ENCODE measurements around the gene CHD5. TPM values are rescaled to one million over a fixed set of nuclear protein-coding genes. Genes with fewer than 3 reads are reported as not detected.

CHD5 gene
- total and polyA plus RNA-seq, 12 donors: 0.01 to 0.78 (median 0.17) TPM

DNA sequence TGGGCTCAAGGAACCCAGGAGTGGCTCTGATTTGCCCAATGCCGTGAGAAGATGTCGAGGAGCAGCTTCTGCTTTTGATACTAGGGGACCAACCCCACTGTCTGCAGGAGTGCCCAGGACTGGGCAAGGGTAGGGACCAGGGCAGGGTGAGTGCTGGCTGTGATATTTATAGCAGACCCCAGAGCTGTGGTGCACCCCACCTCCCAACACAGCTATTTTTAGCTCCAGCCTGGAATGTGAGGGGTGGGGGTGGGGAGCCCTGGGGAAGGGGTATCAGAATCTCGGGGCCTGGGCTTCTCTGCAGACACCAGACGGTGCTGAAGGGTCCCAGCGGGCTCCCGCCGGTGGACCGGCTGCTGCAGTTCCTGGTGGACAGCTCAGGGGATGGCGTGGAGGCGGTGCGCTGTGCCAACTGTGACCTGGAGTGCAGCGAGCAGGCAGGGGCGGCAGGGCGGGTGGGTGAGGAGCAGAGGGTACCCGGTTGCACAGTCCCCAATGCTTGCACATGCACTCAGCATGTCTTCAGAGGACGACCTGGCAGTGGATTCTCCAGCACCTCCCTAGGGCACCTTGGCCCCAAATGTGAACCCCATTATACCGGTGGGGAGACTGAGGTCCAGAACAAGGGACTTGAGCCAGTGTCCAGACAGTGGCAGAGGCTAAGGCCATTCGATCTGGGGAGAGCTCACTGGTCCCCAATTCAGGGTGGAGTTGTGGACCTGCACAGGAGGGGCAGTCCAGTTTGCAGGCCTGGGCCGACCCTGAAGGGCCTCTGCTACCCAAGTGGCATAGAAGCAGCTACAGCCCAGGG lies 27.2 kb upstream of the CHD5 start:
- 43 to 60% methylated on average over 19 of the region's 19 CpGs for WGBS, 2 donors
- peaks cover 0 to 31% (median 3%) of the 10 kb centered on the region in 9 donors for H3K36me3 ChIP-seq
- intact Hi-C loops (cut with DNase I): loop anchor here in 5 of 10 donors (5.0 to 10.0 kb wide), 3 partner anchors 35 to 215 kb away; partner anchors contain the start of genes HES3 (in 3 of the 5) and NPHP4 (in 1 of the 5)
- peaks cover 20 to 76% (median 48%) of the 10 kb centered on the region in 9 donors for H3K4me1 ChIP-seq
- TF ChIP-seq CTCF (IDR thresholded peaks at IDR 0.05): no peak
- peak; percentile 32 to 42 for DNase-seq
- H3K4me3 ChIP-seq: peak overlapping the region; percentile 60 to 76 (median 68)
- no peaks in the 10 kb centered on the region for H3K9me3 ChIP-seq
- peaks cover 0 to 44% (median 0%) of the 10 kb centered on the region in 7 donors for H3K27me3 ChIP-seq
- peak overlapping the region in 9 of 10 donors; percentile 90 to 99 (median 95) for H3K27ac ChIP-seq
- ATAC-seq: peak; percentile 5 to 55 (median 31)

GRCh38 chr1:6206520-6206855 lies 26.4 kb upstream of the CHD5 start:
- ATAC-seq: peak in 1 of 8 donors; percentile 5
- peak in 1 of 2 donors; percentile 26 for DNase-seq
- WGBS, 2 donors: 14 to 30% methylated on average over 23 to 25 of the region's 25 CpGs
- TF ChIP-seq CTCF (IDR thresholded peaks at IDR 0.05): no peak
- H3K36me3 ChIP-seq: peaks cover 0 to 23% (median 0%) of the 10 kb centered on the region in 9 donors
- H3K4me1 ChIP-seq: peaks cover 20 to 68% (median 48%) of the 10 kb centered on the region in 9 donors
- peak overlapping the region; percentile 60 to 76 (median 68) for H3K4me3 ChIP-seq
- peaks cover 0 to 44% (median 0%) of the 10 kb centered on the region in 7 donors for H3K27me3 ChIP-seq
- intact Hi-C loops (cut with DNase I): loop anchor here in 5 of 10 donors (5.0 to 10.0 kb wide), 3 partner anchors 36 to 214 kb away; partner anchors contain the start of genes HES3 (in 3 of the 5) and NPHP4 (in 1 of the 5)
- peak overlapping the region; percentile 89 to 99 (median 95) for H3K27ac ChIP-seq
- no peaks in the 10 kb centered on the region for H3K9me3 ChIP-seq

DNA sequence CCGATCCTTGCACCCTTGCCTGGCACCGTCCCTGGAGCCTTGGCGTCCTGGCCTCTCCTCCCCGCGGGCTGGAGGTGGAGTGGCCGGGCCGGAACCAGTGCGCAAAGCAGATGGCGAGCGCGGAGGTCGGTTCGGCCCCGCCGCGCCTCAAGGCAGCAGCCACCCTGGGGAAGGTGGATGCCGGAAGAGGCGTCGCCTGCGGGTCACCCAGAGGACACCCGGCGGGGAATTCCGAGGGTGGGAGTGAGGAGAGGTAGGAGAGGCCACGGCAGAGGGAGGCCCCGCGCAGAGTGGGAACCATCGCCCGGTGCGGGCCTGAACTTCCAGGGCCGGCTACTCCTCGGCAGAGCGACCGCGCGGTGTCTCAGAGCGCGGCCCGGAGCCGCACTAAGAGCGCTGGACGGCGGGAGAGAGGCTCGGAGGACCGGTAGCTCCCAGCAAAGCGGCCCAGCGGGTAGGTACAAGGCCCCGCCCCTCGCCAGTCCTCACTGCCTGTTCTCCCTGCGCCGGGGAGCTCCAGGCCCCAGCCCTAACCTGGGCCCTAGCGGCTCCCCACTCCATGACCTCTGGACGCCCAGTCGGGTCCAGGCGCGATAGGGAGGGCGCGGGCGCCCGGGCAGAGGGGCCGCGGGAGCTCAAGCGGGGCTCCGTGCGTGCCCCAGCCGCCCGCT lies 25.9 kb upstream of the CHD5 start, which contains the start of gene RNF207:
TSS of gene RNF207 (plus strand) at position 271 of the 671 bp plus-strand sequence. CDS start 417 bp downstream, outside the sequence.
- peak; percentile 74 to 75 for DNase-seq
- TF ChIP-seq CTCF (IDR thresholded peaks at IDR 0.05): no peak
- peak; percentile 59 to 82 (median 72) for ATAC-seq
- H3K27ac ChIP-seq: peak within 1 kb of the TSS; percentile 89 to 99 (median 95)
- 2% methylated on average over 62 to 66 of the region's 66 CpGs for WGBS, 2 donors
- H3K4me3 ChIP-seq: peak within 1 kb of the TSS; percentile 60 to 76 (median 68)
- peaks cover 0 to 18% (median 0%) of the 10 kb centered on the region in 9 donors for H3K36me3 ChIP-seq
- peaks cover 20 to 68% (median 48%) of the 10 kb centered on the region in 9 donors for H3K4me1 ChIP-seq
- intact Hi-C loops (cut with DNase I): loop anchor here in 5 of 10 donors (5.0 to 10.0 kb wide), 3 partner anchors 36 to 214 kb away; partner anchors contain the start of genes HES3 (in 3 of the 5) and NPHP4 (in 1 of the 5)
- peaks cover 0 to 44% (median 0%) of the 10 kb centered on the region in 7 donors for H3K27me3 ChIP-seq
- H3K9me3 ChIP-seq: no peaks in the 10 kb centered on the region

- H3K27me3 ChIP-seq: peaks cover 0 to 26% (median 0%) of the 10 kb centered on the region in 7 donors
- no peak for TF ChIP-seq CTCF (IDR thresholded peaks at IDR 0.05)
- peaks cover 12 to 58% (median 54%) of the 10 kb centered on the region in 9 donors for H3K4me1 ChIP-seq
- 89 to 92% methylated on average over 7 of the region's 7 CpGs for WGBS, 2 donors
- H3K9me3 ChIP-seq: no peaks in the 10 kb centered on the region
- H3K27ac ChIP-seq: no peak overlapping the region
- no peak for ATAC-seq
- DNase-seq: no peak
- peaks cover 0 to 6% (median 0%) of the 10 kb centered on the region in 9 donors for H3K36me3 ChIP-seq
- intact Hi-C loops (cut with DNase I): loop anchor here in 1 of 10 donors (5.0 to 10.0 kb wide), 2 partner anchors 35 to 147 kb away; partner anchors contain the start of gene ICMT
- no peak overlapping the region for H3K4me3 ChIP-seq
Observed at GRCh38 chr1:6202256-6202655, 22.1 kb upstream of the CHD5 start.
